ENCODE data around the gene GLIPR1L2. TPM values are rescaled to one million over a fixed set of nuclear protein-coding genes. Genes with fewer than 3 reads are reported as not detected.

Gene GLIPR1L2
- total RNA-seq, 2 donors from 2014 or later = 0.41 to 1.8 TPM

- peaks cover 8% of the 10 kb centered on the region for H3K9me3 ChIP-seq
- no peak for TF ChIP-seq CTCF (IDR thresholded peaks at IDR 0.05)
- ATAC-seq (ENCODE audit: insufficient number of reproducible peaks, low FRiP score, low read depth) (no peak), DNase-seq (ENCODE audit: low spot score) (no peak)
- H3K4me3 ChIP-seq = no peak overlapping the region
- no peaks in the 10 kb centered on the region for H3K4me1 ChIP-seq (ENCODE audit: control insufficient read depth in 1 of 2, low read depth in 2 of 2)
- no peaks in the 10 kb centered on the region for H3K27me3 ChIP-seq (replicated peaks; ENCODE audit: insufficient read depth)
- H3K27ac ChIP-seq = no peak overlapping the region
- H3K36me3 ChIP-seq = no peaks in the 10 kb centered on the region
These were observed 68.9 kb downstream of the GLIPR1L2 start for GRCh38 chr12:75459755-75460154.

DNA sequence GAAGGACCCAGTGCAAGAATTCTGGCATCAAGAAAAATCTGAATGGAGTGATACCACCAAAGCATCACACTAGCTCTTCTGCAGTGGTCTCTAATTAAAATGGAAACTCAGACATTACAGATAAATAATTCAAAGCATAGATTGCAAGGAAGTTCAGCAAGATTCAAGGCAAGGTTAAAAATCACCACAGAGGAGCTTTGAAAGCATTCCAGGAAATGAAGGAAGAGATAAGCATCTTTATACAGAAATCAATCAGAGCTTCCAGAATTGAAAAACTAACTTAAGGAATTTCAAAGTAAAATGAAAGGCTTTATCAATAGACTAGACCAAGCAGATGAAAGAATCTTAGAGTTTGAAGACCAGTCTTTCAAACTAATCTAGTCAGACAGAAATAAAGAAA is 69.3 kb downstream of the GLIPR1L2 start:
- TF ChIP-seq CTCF (IDR thresholded peaks at IDR 0.05) = no peak
- Histone ChIP-seq H3K9me3 (peaks cover 8% of the 10 kb centered on the region), H3K27ac (no peak overlapping the region), H3K36me3 (no peaks in the 10 kb centered on the region), H3K27me3 (replicated peaks; ENCODE audit: insufficient read depth) (no peaks in the 10 kb centered on the region), H3K4me1 (ENCODE audit: control insufficient read depth in 1 of 2, low read depth in 2 of 2) (no peaks in the 10 kb centered on the region), H3K4me3 (no peak overlapping the region)
- no peak for ATAC-seq (ENCODE audit: insufficient number of reproducible peaks, low FRiP score, low read depth)
- no peak for DNase-seq (ENCODE audit: low spot score)

DNA sequence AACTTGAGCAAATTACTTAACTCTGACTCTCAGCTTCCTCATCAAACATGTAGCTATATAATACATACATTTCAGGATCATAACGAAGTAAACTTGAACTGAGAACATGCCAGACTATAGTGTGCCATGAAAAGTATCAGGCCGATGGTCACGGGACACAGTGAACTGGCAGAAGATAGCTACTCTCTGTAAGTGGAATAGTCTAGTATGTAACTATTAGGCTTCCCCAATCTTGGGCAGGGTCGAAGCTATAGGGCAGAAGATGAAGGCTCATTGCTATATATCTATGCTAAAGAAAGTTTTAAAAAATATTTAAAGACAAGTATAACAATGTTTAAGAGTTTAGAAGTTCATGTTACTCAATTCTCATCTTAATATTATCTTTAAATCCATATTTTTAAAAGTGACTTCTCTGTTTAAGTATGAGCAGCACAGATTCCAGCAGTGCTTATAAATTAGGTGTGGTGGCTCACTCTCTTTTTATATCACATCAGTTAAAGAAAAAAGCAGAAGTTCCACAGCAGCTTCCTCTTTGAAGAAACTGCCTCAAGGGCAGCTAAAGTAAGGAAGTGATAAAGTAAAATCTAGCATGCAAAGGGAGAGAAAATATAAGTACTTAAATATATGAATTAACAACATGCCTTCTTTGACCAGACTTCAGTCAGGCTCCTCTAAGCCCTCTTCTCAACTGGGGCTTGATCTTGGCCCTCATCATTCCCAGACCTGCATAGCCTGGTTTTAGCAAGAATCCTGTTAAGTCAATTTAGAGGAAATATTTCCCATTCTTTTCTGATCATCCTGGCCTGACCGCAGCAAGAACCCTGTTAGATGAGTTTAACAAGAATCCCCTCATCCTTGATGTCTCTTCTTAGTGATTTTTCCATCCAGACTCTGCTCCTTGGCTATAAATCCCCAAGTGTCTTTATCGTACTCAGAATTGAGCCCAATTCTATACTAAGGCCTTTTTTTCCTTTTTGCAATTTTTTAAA is 81.3 kb downstream of the GLIPR1L2 start:
- no peak for ATAC-seq (ENCODE audit: insufficient number of reproducible peaks, low FRiP score, low read depth)
- Histone ChIP-seq H3K27me3 (replicated peaks; ENCODE audit: insufficient read depth) (no peaks in the 10 kb centered on the region), H3K4me1 (ENCODE audit: control insufficient read depth in 1 of 2, low read depth in 2 of 2) (no peaks in the 10 kb centered on the region), H3K4me3 (no peak overlapping the region), H3K9me3 (no peaks in the 10 kb centered on the region), H3K36me3 (no peaks in the 10 kb centered on the region), H3K27ac (no peak overlapping the region)
- no peak for TF ChIP-seq CTCF (IDR thresholded peaks at IDR 0.05)
- DNase-seq (ENCODE audit: low spot score) = no peak

DNA sequence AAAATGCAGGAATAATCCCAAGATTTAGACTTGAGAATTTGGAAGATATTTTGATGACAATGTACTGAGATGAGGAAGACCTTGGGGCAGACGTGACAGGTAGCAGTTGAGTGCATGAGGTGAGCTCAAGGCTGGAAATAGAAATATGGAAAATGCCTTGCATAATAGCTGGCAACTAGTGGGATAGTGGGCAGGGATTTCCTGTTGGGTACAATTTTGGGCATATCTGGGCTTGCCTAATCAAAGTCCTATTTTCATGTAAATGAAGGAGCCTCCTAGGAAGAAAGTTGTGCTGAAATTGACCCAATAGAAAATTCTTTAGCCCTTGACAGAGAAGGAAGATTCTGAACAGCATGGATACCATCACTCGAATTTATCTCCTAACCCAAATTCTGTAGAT is 83.2 kb downstream of the GLIPR1L2 start:
- no peaks in the 10 kb centered on the region for H3K36me3 ChIP-seq
- H3K9me3 ChIP-seq = no peaks in the 10 kb centered on the region
- H3K27ac ChIP-seq = no peak overlapping the region
- no peaks in the 10 kb centered on the region for H3K27me3 ChIP-seq (replicated peaks; ENCODE audit: insufficient read depth)
- ATAC-seq (ENCODE audit: insufficient number of reproducible peaks, low FRiP score, low read depth) (no peak), DNase-seq (ENCODE audit: low spot score) (no peak)
- no peak for TF ChIP-seq CTCF (IDR thresholded peaks at IDR 0.05)
- H3K4me3 ChIP-seq = no peak overlapping the region
- H3K4me1 ChIP-seq (ENCODE audit: control insufficient read depth in 1 of 2, low read depth in 2 of 2) = peaks cover under 1 to 3% of the 10 kb centered on the region in 2 donors

DNA sequence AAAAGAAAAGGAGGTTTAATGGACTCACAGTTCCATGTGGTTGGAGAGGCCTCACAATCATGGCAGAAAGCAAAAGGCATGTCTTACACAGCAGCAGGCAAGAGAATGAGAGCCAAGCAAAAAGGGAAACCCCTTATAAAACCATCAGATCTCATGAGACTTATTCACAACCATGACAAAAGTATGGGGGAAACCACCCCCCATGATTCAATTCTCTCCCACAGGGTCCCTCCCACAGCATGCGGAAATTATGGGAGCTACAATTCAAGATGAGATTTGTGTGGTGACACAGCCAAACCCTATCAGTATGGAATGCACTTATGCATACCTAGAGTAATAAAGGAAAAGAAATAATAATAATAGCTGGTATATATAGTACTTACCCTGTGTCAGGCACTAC is 85.2 kb downstream of the GLIPR1L2 start:
- Histone ChIP-seq H3K27me3 (replicated peaks; ENCODE audit: insufficient read depth) (no peaks in the 10 kb centered on the region), H3K36me3 (no peaks in the 10 kb centered on the region), H3K27ac (no peak overlapping the region), H3K4me3 (no peak overlapping the region), H3K9me3 (no peaks in the 10 kb centered on the region), H3K4me1 (ENCODE audit: control insufficient read depth in 1 of 2, low read depth in 2 of 2) (peaks cover 8 to 11% of the 10 kb centered on the region in 2 donors)
- ATAC-seq (ENCODE audit: insufficient number of reproducible peaks, low FRiP score, low read depth) (no peak), DNase-seq (ENCODE audit: low spot score) (no peak)
- no peak for TF ChIP-seq CTCF (IDR thresholded peaks at IDR 0.05)

Measured in thoracic aorta (tissue), 2 donors.